Gastrocnemius medialis (tissue), 4 donors: Measurements from ENCODE around the gene CRTC2.

Experiments used
- POLR2A ChIP-seq, 2 donors: fragments of 450-650 bp; IDR thresholded peaks; one replicate each; pipeline ENCODE4 v1.6.1; 2017; ENCODE audit warnings: antibody characterized with exemption in 2 of 2, mild to moderate bottlenecking in 2 of 2, moderate library complexity in 2 of 2
- TF ChIP-seq, protein P1 (sequence below), 5 experiments: fragments of 450-650 bp in 3 of 5; fragments of 200-600 bp in 2 of 5; sonication (generic) in 2 of 5; IDR thresholded peaks in 4 of 5; conservative IDR thresholded peaks in 1 of 5; 1 replicate in 4 of 5; 2 replicates in 1 of 5; pipeline ENCODE4 v1.5.1; 2016 to 2019; ENCODE audit warnings: antibody characterized with exemption in 5 of 5, mild to moderate bottlenecking in 3 of 5, moderate library complexity in 3 of 5

DNA sequence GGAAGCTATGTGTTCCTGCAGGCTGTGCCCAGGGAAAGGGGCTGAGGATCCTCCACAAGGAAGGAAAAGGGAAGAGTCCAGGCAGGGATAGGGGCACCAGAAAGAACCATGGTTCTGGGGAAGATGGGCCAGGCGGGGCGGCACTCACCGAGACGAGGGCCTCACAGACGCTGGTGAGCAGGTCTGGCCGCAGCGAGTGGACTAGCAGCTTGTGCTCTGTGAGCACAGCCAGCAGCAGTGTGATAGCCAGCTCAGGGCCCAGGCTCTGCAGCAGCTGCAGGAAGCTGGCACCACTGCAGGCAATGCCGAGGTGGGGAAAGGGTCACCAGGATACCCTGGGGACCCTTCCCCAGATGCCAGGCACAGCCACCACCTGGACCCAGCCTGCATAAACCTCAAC is 17.7 kb downstream of the CRTC2 start:
- TF ChIP-seq POLR2A (IDR thresholded peaks at IDR 0.05): no peak
- TF ChIP-seq, protein P1, sequence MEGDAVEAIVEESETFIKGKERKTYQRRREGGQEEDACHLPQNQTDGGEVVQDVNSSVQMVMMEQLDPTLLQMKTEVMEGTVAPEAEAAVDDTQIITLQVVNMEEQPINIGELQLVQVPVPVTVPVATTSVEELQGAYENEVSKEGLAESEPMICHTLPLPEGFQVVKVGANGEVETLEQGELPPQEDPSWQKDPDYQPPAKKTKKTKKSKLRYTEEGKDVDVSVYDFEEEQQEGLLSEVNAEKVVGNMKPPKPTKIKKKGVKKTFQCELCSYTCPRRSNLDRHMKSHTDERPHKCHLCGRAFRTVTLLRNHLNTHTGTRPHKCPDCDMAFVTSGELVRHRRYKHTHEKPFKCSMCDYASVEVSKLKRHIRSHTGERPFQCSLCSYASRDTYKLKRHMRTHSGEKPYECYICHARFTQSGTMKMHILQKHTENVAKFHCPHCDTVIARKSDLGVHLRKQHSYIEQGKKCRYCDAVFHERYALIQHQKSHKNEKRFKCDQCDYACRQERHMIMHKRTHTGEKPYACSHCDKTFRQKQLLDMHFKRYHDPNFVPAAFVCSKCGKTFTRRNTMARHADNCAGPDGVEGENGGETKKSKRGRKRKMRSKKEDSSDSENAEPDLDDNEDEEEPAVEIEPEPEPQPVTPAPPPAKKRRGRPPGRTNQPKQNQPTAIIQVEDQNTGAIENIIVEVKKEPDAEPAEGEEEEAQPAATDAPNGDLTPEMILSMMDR (IDR thresholded peaks at IDR 0.05 in 4 of 5, conservative IDR thresholded peaks at IDR 0.05 in 1 of 5): no peak
